Measurements from ENCODE around the gene ARHGEF37.
"Not testable (repeated sequence)": the region's sequence is repeated elsewhere in the genome, so short reads cannot be mapped to it uniquely, and the experiment has no call there.

The ARHGEF37 gene

GRCh38 chr5:149581192-149581861, at the start of gene ARHGEF37:
Gene ARHGEF37 (plus strand): TSS chr5:149581498. CDS start chr5:149597770, 16,272 bp downstream.
- peak; percentile 10 for DNase-seq (ENCODE audit: low spot score)

GRCh38 chr5:149532413-149532812, 48.9 kb upstream of the ARHGEF37 start:
- DNase-seq (ENCODE audit: low spot score), result no peak

DNA sequence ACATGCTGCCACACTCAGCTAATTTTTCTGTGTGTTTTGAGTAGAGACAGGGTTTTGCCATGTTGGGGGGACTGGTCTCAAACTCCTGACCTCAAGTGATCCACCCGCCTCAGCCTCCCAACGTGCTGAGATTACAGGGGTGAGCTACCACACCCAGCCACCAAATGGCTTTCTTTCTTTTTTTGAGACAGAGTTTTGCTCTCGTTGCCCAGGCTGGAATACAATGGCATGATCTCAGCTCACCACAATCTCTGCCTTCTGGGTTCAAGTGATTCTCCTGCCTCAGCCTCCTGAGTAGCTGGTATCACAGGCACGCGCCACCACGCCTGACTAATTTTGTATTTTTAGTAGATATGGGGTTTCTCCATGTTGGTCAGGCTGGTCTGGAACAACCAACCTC, 45.5 kb upstream of the ARHGEF37 start:
- DNase-seq (ENCODE audit: low spot score), result not testable (repeated sequence)

- no peak for DNase-seq (ENCODE audit: low spot score)
Observed at GRCh38 chr5:149537374-149537975, 43.8 kb upstream of the ARHGEF37 start.

DNA sequence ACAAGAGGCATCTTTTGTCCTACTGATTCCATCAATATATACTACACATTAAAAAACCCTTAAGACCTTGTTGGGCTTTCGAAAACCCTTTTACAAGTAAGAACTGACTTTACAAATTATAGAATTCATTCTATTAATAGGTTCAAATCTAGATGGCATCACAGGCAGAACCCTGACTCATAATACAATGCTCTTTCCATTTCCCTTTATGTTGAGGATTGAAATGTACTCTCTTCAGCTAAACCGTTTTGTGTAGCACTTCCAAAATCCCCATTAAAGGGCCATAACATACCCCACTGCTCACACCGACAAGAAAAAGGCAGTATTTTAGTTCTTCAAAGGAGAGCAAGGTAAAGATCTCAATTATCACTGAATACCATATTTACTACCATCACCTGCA, 41.2 kb upstream of the ARHGEF37 start:
- DNase-seq (ENCODE audit: low spot score), result no peak

GRCh38 chr5:149541893-149542292, 39.4 kb upstream of the ARHGEF37 start:
- no peak for DNase-seq (ENCODE audit: low spot score)

DNA sequence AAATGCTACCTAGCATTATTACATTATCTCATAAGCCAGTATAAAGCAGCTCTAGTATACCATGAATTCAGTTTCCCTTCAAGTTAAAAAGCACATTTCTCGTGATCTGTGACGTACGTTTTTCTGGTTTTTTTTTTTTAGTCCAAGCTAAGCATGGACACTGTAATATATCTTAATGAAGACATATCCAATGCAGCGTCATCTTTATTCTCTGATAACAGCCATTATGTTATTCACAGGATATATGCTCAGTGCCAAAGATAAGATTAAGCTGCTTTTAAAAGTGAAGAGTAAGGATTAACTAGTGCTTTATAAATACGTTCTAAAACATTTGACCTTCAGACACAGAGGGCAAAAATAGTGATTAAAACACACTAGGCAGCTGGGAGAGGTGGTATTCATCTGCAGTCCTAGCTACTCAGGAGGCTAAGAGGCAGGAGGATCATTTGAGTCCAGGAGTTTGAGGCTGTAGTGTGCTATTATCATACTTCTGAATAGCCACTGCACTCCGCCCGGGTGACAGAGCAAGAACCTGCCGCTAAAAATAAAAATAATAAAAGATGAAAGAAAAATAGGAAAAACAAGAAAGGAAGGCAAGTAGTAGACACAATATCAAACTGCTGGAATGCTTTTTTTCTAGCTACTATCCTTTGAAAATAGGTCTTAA, 37.8 kb upstream of the ARHGEF37 start:
- DNase-seq (ENCODE audit: low spot score), result no peak

GRCh38 chr5:149544028-149544420, 37.3 kb upstream of the ARHGEF37 start:
- no peak for DNase-seq (ENCODE audit: low spot score)

DNA sequence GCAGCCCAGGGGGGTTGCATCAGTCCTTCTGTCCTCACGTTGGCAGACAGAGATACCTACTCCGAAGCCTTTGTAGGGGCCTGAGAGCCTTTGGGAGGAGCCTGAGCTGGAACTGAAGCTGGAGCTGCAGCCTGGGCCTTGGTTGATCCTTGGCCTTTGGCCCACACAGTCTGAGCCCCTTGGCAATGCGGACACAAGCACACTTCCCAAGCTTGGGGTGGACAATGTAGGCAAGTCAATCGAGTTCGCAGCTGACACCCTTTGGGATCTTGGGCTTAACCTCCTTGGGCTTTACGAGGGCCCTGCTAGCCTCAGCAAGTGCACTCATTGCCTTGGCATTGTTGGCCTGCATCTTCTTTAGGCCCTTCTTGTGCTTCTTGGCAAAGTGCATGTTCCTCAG, 36.0 kb upstream of the ARHGEF37 start:
- no peak for DNase-seq (ENCODE audit: low spot score)

- DNase-seq (ENCODE audit: low spot score), result no peak
Observed at GRCh38 chr5:149546974-149547373, 34.3 kb upstream of the ARHGEF37 start.

DNA sequence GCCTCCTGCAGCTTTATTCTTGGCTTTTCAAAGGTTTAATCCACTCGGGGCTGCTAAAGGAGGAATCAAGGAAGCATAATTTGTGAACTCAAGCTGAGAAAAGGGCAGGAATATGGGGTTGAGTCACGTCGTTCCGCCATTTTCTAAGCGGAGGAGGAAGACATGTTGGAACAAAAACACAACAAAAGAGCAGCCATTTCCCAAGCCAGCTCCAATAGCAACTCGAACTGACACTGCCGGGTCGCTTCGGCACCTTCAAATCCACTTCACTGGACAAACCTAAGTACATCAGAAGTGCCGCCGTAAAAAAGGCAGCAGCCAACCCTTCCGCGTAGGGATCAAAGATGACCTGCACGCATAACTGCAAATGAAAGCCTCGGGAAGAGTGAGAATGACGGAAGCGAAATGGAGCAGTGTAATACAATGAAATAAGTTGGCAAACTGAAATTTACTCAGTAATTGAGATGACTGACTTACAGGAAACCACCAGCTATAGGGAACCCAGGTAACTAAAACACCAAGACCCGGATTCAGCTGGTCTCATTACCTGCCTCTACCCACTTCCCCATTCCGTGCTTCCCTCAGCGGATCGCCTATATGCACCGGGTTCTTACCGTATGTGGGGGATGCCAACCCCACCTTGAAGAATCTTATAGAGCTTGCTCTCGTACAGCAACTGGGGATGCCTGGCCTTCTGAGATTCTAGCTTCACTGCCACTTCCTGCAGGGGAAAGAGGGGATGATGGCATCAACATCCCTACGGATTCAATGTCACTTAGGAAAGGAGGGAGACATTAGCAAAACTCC, 31.6 kb upstream of the ARHGEF37 start:
- DNase-seq (ENCODE audit: low spot score), result no peak

GRCh38 chr5:149550268-149550583, 31.1 kb upstream of the ARHGEF37 start:
- no peak for DNase-seq (ENCODE audit: low spot score)

DNA sequence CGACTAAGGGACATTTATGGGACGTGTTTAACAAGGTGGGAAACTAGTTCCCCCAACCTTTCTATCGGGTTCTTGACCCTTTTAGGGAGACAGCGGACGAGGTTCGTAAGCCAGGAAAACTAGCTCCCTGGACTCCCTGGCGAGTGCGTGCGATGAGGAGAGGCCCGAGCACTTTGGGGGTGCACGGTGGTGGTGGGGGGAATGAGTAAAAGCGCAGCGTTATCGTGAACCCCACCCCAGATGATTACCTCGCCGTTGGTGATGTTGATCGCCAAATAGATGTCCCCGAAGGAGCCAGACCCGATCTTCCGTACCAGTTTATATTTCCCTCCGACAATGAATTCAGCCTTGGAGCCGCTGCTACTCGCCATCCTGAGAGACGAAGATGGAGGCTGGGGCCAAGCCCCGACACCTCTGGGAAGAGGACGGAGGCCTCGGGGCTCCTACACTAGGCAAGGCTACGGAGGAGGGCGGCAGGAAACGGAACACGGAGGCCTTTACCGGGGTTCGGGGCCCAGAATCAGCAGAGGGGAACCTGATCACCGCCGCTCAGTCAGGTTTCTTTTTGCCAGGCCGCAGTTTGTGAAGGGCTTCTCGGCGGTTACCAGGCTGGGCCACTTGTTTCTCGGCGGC, 30.6 kb upstream of the ARHGEF37 start:
- no peak for DNase-seq (ENCODE audit: low spot score)

DNA sequence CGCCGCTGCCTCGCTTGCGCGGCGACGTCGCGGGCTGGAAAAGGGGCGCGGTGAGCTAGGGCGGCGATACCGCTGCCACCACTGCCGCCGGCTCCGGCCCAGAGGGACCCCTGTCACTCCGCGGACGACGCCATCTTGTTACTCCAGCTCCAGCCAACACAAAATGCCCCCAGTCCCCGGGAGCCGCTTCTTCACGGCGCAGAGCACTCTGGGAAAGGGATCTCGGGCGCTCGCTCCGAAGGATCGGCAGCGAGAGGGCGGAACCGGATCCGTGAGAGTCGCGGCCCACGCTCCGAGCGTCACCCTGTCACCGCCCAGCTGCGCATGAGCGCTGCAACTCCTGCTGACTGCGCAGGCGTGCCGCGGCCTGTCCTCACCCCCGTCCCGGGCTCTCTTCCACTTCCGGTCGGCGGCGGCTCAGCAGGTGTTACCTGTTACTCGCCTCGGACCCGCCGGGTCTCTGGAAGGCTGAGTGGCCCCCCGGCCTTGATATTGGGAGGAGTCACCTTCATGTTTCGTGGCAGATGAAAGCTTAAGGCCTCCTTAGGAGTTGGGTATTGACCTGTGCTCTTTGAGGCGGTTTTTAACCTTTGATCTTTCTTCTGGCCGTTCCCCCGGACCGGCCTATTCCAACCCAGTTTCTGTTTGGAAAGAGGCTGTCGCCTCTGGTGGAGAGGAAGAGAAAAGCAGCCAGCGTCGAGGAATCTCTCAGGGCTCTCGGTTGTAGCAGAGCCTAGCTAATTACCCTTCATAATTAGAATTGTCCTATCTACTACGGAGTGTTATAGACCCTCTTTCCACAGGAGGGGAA, 29.9 kb upstream of the ARHGEF37 start, which contains the start of gene CSNK1A1:
CSNK1A1 (minus strand) TSS at position 213 of the 811 bp plus-strand sequence. CDS start 475 bp downstream, outside the sequence.
- peak; percentile 92 for DNase-seq (ENCODE audit: low spot score)

GRCh38 chr5:149552038-149552494, 29.2 kb upstream of the ARHGEF37 start:
- DNase-seq (ENCODE audit: low spot score), result no peak

DNA sequence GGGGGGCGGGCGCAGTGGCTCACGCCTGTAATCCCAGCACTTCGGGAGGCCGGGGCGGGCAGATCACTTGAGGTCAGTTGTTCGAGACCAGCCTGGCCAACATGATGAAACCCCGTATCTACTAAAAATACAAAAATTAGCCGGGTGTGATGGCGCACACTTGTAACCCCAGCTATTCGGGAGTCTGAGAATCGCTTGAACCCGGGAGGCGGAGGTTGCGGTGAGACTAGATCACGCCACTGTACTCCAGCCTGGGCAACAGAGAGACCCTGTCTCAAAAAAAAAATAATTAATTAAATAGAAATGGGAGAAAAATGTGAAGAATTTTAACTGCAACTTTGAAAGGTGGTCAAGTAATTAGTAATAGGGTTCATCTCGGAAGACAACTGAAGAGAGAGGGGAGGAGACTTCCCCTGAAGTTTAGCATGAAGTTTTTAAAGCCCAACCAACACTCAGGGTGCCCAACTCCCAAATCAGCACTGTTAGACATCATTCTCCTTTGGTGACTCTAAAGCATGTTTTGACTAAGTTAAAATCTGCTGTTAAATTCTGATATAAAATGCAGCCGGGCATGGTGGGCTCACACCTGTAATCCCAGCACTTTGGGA, 28.6 kb upstream of the ARHGEF37 start:
- no peak for DNase-seq (ENCODE audit: low spot score)

DNA sequence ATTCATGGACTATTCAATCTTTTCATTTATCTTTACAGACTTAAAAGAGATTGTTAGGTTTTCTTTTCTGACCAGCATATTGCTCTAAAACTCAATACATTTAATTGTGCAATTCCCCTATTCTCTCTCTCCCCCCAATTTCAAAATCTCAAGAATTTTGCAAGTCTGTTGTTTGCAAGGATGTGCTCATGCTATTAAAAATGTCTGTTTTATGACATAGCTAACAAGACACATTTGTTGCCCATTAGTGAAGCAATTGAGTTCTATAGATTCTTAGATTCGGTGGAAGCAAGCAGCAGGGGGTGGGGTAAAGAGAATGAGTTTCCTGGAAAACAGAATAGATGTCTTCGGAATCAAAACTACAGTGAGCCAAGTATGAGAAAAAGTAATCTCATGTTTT, 21.6 kb upstream of the ARHGEF37 start:
- DNase-seq (ENCODE audit: low spot score), result no peak

- DNase-seq (ENCODE audit: low spot score), result no peak
Observed at GRCh38 chr5:149561848-149562247, 19.4 kb upstream of the ARHGEF37 start.

- DNase-seq (ENCODE audit: low spot score), result no peak
Observed at GRCh38 chr5:149563466-149563865, 17.8 kb upstream of the ARHGEF37 start.

DNA sequence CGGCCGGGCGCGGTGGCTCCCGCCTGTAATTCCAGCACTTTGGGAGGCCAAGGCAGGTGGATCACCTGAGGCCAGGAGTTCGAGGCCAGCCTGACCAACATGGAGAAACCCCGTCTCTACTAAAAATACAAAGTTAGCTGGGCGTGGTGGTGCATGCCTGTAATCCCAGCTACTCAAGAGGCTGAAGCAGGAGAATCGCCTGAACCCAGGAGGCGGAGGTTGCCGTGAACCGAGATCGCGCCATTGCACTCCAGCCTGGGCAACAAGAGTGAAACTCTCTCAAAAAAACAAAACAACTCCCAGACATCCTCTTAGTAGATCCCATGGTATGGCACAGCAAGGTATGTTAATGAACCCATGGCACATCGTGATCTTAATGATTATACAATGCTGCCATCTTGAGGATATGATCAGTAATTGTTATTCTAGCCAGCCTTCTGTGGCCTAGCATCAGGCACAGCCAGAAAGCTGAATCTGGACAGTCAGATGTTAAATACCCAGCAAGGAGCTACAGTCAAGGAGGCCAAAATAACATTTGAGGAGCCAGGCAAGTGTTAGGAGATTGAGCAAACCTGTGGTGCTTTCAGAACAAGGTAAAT, 16.7 kb upstream of the ARHGEF37 start:
- peak; percentile 45 for DNase-seq (ENCODE audit: low spot score)

Data from HuH-7.5 (cell line).